ENCODE results near the gene GALNT9.
"Not testable (repeated sequence)": the region's sequence is repeated elsewhere in the genome, so short reads cannot be mapped to it uniquely, and the experiment has no call there.

The GALNT9 gene

GRCh38 chr12:132248453-132249167 lies 80.8 kb downstream of the GALNT9 start:
- no peak for DNase-seq

GRCh38 chr12:132247718-132248452 lies 81.5 kb downstream of the GALNT9 start:
- no peak for DNase-seq

- no peak for DNase-seq
These were observed 82.2 kb downstream of the GALNT9 start for GRCh38 chr12:132246997-132247717.

GRCh38 chr12:132245521-132246101 lies 83.8 kb downstream of the GALNT9 start:
- no peak for DNase-seq

GRCh38 chr12:132244724-132245295 lies 84.6 kb downstream of the GALNT9 start:
- no peak for DNase-seq

GRCh38 chr12:132243596-132244310 lies 85.6 kb downstream of the GALNT9 start:
- no peak for DNase-seq

- DNase-seq, result not testable (repeated sequence)
These were observed 86.2 kb downstream of the GALNT9 start for GRCh38 chr12:132243171-132243570.

- not testable (repeated sequence) for DNase-seq
These were observed 88.8 kb downstream of the GALNT9 start for GRCh38 chr12:132240669-132241007.

GRCh38 chr12:132239796-132240668 lies 89.4 kb downstream of the GALNT9 start:
- DNase-seq, result no peak

GRCh38 chr12:132239392-132239791 lies 90.0 kb downstream of the GALNT9 start:
- DNase-seq, result no peak

- no peak for DNase-seq
These were observed 90.5 kb downstream of the GALNT9 start for GRCh38 chr12:132238884-132239283.

GRCh38 chr12:132238488-132238854 lies 90.9 kb downstream of the GALNT9 start:
- no peak for DNase-seq

- no peak for DNase-seq
These were observed 91.5 kb downstream of the GALNT9 start for GRCh38 chr12:132237772-132238487.

- DNase-seq, result no peak
These were observed 92.2 kb downstream of the GALNT9 start for GRCh38 chr12:132236930-132237771.

GRCh38 chr12:132236129-132236929 lies 93.1 kb downstream of the GALNT9 start:
- DNase-seq, result no peak

GRCh38 chr12:132235116-132235820 lies 94.1 kb downstream of the GALNT9 start:
- DNase-seq, result no peak

- DNase-seq, result no peak
These were observed 99.0 kb downstream of the GALNT9 start for GRCh38 chr12:132230381-132230780.

- no peak for DNase-seq
These were observed 99.5 kb downstream of the GALNT9 start for GRCh38 chr12:132229926-132230325.
